NB4 (cell line): ENCODE data around the gene VAV2.

Experiments used
- MAX ChIP-seq: IDR thresholded peaks from 2 replicates; pipeline ENCODE4 v1.6.1; 2011; ENCODE audit warnings: low read depth, low read length
- TF ChIP-seq, protein P1 (sequence below): IDR thresholded peaks from one replicate; pipeline ENCODE4 v1.5.1; 2012; ENCODE audit warnings: low read depth, low read length

GRCh38 chr9:133999851-134000265, 7.7 kb upstream of the VAV2 start:
- TF ChIP-seq, protein P1, sequence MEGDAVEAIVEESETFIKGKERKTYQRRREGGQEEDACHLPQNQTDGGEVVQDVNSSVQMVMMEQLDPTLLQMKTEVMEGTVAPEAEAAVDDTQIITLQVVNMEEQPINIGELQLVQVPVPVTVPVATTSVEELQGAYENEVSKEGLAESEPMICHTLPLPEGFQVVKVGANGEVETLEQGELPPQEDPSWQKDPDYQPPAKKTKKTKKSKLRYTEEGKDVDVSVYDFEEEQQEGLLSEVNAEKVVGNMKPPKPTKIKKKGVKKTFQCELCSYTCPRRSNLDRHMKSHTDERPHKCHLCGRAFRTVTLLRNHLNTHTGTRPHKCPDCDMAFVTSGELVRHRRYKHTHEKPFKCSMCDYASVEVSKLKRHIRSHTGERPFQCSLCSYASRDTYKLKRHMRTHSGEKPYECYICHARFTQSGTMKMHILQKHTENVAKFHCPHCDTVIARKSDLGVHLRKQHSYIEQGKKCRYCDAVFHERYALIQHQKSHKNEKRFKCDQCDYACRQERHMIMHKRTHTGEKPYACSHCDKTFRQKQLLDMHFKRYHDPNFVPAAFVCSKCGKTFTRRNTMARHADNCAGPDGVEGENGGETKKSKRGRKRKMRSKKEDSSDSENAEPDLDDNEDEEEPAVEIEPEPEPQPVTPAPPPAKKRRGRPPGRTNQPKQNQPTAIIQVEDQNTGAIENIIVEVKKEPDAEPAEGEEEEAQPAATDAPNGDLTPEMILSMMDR = no peak
- no peak for TF ChIP-seq MAX
